WTC11 (cell line): ENCODE results near the gene CUL1.

ENCODE experiments used
- CREB1 ChIP-seq: sonication (generic); formaldehyde crosslinking; IDR thresholded peaks from 2 replicates; pipeline ENCODE4 v1.8.0; 2023; ENCODE audit warnings: mild to moderate bottlenecking, missing genetic modification reagents
- ELF4 ChIP-seq: sonication (generic); formaldehyde crosslinking; IDR thresholded peaks from 2 replicates; pipeline ENCODE4 v1.8.1; 2022; ENCODE audit warnings: low read depth, mild to moderate bottlenecking, moderate library complexity, missing genetic modification reagents
- ETV6 ChIP-seq: sonication (generic); formaldehyde crosslinking; IDR thresholded peaks from 2 replicates; pipeline ENCODE4 v1.8.1; 2022; ENCODE audit warnings: mild to moderate bottlenecking, missing genetic modification reagents
- FOXJ3 ChIP-seq: sonication (generic); formaldehyde crosslinking; IDR thresholded peaks from 2 replicates; pipeline ENCODE4 v1.9.0; 2021; ENCODE audit warnings: missing genetic modification reagents, mild to moderate bottlenecking, borderline replicate concordance
- FOXK1 ChIP-seq: sonication (generic); formaldehyde crosslinking; IDR thresholded peaks from 2 replicates; pipeline ENCODE4 v1.8.0; 2022; ENCODE audit warnings: mild to moderate bottlenecking, moderate library complexity, missing genetic modification reagents
- FOXP1 ChIP-seq: sonication (generic); formaldehyde crosslinking; IDR thresholded peaks from 2 replicates; pipeline ENCODE4 v1.8.0; 2022; ENCODE audit warnings: missing genetic modification reagents, mild to moderate bottlenecking, moderate library complexity, borderline replicate concordance
- IRF2 ChIP-seq: sonication (generic); formaldehyde crosslinking; IDR thresholded peaks from 2 replicates; pipeline ENCODE4 v1.8.0; 2022; ENCODE audit warnings: low read depth, missing genetic modification reagents, borderline replicate concordance
- ZNF219 ChIP-seq: sonication (generic); formaldehyde crosslinking; IDR thresholded peaks from 2 replicates; pipeline ENCODE4 v1.8.0; 2023; ENCODE audit warnings: missing genetic modification reagents, mild to moderate bottlenecking, borderline replicate concordance
- ZNF425 ChIP-seq: fragments of 250-450 bp; sonication (Bioruptor Pico); conservative IDR thresholded peaks from 2 replicates; pipeline ENCODE4 v1.9.0; 2021; ENCODE audit warnings: mild to moderate bottlenecking
- TF ChIP-seq, protein P1 (sequence below): sonication (generic); formaldehyde crosslinking; IDR thresholded peaks from 2 replicates; pipeline ENCODE4 v1.8.0; 2022; ENCODE audit warnings: mild to moderate bottlenecking, missing genetic modification reagents
- TF ChIP-seq, protein P2 (sequence below): fragments of 200-600 bp; IDR thresholded peaks from 2 replicates; pipeline ENCODE4 v1.8.0; 2022; ENCODE audit warnings: antibody characterized with exemption
- TF ChIP-seq, protein P3 (sequence below): sonication (generic); formaldehyde crosslinking; IDR thresholded peaks from 2 replicates; pipeline ENCODE4 v1.8.0; 2023; ENCODE audit warnings: missing genetic modification reagents
- TF ChIP-seq, protein P4 (sequence below): sonication (generic); formaldehyde crosslinking; IDR thresholded peaks from 2 replicates; pipeline ENCODE4 v1.8.1; 2023; ENCODE audit warnings: mild to moderate bottlenecking, missing genetic modification reagents, moderate library complexity
- TF ChIP-seq, protein P5 (sequence below): sonication (generic); formaldehyde crosslinking; conservative IDR thresholded peaks from 2 replicates; pipeline ENCODE4 v1.8.1; 2022; ENCODE audit warnings: mild to moderate bottlenecking, missing genetic modification reagents

- TF ChIP-seq, protein P1, sequence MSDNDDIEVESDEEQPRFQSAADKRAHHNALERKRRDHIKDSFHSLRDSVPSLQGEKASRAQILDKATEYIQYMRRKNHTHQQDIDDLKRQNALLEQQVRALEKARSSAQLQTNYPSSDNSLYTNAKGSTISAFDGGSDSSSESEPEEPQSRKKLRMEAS: no peak
- TF ChIP-seq ETV6 (CRISPR knock-in tag) (no peak), FOXJ3 (CRISPR knock-in tag) (no peak), IRF2 (CRISPR knock-in tag) (no peak), ZNF219 (CRISPR knock-in tag) (no peak), CREB1 (CRISPR knock-in tag) (no peak), ZNF425 (CRISPR knock-in tag) (no peak), FOXP1 (CRISPR knock-in tag) (no peak), FOXK1 (CRISPR knock-in tag) (no peak), ELF4 (no peak)
- TF ChIP-seq, protein P2, sequence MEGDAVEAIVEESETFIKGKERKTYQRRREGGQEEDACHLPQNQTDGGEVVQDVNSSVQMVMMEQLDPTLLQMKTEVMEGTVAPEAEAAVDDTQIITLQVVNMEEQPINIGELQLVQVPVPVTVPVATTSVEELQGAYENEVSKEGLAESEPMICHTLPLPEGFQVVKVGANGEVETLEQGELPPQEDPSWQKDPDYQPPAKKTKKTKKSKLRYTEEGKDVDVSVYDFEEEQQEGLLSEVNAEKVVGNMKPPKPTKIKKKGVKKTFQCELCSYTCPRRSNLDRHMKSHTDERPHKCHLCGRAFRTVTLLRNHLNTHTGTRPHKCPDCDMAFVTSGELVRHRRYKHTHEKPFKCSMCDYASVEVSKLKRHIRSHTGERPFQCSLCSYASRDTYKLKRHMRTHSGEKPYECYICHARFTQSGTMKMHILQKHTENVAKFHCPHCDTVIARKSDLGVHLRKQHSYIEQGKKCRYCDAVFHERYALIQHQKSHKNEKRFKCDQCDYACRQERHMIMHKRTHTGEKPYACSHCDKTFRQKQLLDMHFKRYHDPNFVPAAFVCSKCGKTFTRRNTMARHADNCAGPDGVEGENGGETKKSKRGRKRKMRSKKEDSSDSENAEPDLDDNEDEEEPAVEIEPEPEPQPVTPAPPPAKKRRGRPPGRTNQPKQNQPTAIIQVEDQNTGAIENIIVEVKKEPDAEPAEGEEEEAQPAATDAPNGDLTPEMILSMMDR: no peak
- TF ChIP-seq, protein P3, sequence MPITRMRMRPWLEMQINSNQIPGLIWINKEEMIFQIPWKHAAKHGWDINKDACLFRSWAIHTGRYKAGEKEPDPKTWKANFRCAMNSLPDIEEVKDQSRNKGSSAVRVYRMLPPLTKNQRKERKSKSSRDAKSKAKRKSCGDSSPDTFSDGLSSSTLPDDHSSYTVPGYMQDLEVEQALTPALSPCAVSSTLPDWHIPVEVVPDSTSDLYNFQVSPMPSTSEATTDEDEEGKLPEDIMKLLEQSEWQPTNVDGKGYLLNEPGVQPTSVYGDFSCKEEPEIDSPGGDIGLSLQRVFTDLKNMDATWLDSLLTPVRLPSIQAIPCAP (CRISPR knock-in tag): no peak
- TF ChIP-seq, protein P4, sequence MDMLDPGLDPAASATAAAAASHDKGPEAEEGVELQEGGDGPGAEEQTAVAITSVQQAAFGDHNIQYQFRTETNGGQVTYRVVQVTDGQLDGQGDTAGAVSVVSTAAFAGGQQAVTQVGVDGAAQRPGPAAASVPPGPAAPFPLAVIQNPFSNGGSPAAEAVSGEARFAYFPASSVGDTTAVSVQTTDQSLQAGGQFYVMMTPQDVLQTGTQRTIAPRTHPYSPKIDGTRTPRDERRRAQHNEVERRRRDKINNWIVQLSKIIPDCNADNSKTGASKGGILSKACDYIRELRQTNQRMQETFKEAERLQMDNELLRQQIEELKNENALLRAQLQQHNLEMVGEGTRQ (CRISPR knock-in tag): no peak
- TF ChIP-seq, protein P5, sequence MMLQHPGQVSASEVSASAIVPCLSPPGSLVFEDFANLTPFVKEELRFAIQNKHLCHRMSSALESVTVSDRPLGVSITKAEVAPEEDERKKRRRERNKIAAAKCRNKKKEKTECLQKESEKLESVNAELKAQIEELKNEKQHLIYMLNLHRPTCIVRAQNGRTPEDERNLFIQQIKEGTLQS: no peak
These were observed 37.3 kb downstream of the CUL1 start for GRCh38 chr7:148735967-148736366.
